ENCODE measurements around the gene STMN3.
"Not testable (repeated sequence)": the region's sequence is repeated elsewhere in the genome, so short reads cannot be mapped to it uniquely, and the experiment has no call there.

STMN3 gene

GRCh38 chr20:63612276-63612931, 40.8 kb downstream of the STMN3 start:
- H3K4me3 ChIP-seq = no peak overlapping the region
- no peak for TF ChIP-seq CTCF (IDR thresholded peaks at IDR 0.05)
- DNase-seq (ENCODE audit: low spot score) = no peak
- H3K27ac ChIP-seq = no peak overlapping the region

GRCh38 chr20:63611646-63612045, 41.6 kb downstream of the STMN3 start:
- H3K27ac ChIP-seq = no peak overlapping the region
- DNase-seq (ENCODE audit: low spot score) = no peak
- H3K4me3 ChIP-seq = no peak overlapping the region
- TF ChIP-seq CTCF (IDR thresholded peaks at IDR 0.05) = no peak

GRCh38 chr20:63610581-63611435, 42.4 kb downstream of the STMN3 start:
- Histone ChIP-seq H3K4me3 (no peak overlapping the region), H3K27ac (no peak overlapping the region)
- DNase-seq (ENCODE audit: low spot score) = no peak
- no peak for TF ChIP-seq CTCF (IDR thresholded peaks at IDR 0.05)

- no peak for DNase-seq (ENCODE audit: low spot score)
- TF ChIP-seq CTCF (IDR thresholded peaks at IDR 0.05) = no peak
- no peak overlapping the region for H3K4me3 ChIP-seq
- H3K27ac ChIP-seq = no peak overlapping the region
These were observed 46.5 kb downstream of the STMN3 start for GRCh38 chr20:63606686-63607085.

- Histone ChIP-seq H3K4me3 (no peak overlapping the region), H3K27ac (no peak overlapping the region)
- TF ChIP-seq CTCF (IDR thresholded peaks at IDR 0.05) = no peak
- no peak for DNase-seq (ENCODE audit: low spot score)
These were observed 50.9 kb downstream of the STMN3 start for GRCh38 chr20:63602321-63602720.

- H3K4me3 ChIP-seq; H3K27ac ChIP-seq; DNase-seq (ENCODE audit: low spot score): not testable (repeated sequence)
These were observed 51.5 kb downstream of the STMN3 start for GRCh38 chr20:63601679-63602078.

GRCh38 chr20:63599396-63600050, 53.7 kb downstream of the STMN3 start:
- H3K27ac ChIP-seq = no peak overlapping the region
- no peak for TF ChIP-seq CTCF (IDR thresholded peaks at IDR 0.05)
- DNase-seq (ENCODE audit: low spot score) = no peak
- H3K4me3 ChIP-seq = no peak overlapping the region
